BJ (cell line): ENCODE results near the gene GADL1. TPM values are rescaled to one million over a fixed set of nuclear protein-coding genes. Genes with fewer than 3 reads are reported as not detected.

Source experiments
- CTCF ChIA-PET: fragments of 350-600 bp; formaldehyde crosslinking; extraction: SDS; loops from one replicate; lab custom pipeline; 2021; ENCODE audit warnings: antibody characterized with exemption, inconsistent platforms; lab: Yijun Ruan, JAX
- POLR2A ChIA-PET: fragments of 300-600 bp; sonication (Branson Sonifier 250); formaldehyde crosslinking; extraction: SDS; loops from one replicate; lab custom pipeline; 2021; ENCODE audit warnings: antibody characterized with exemption; lab: Charles Lee
- DNase-seq: peaks from one replicate; pipeline ENCODE4 v3.0.0-alpha.2; 2011; ENCODE audit warnings: low read depth
- H3K27me3 ChIP-seq: 2 replicates; pipeline ENCODE4 v1.6.0; 2011; ENCODE audit warnings: low read length; ENCODE audit not compliant: control insufficient read depth, insufficient read depth
- H3K36me3 ChIP-seq: 2 replicates; pipeline ENCODE4 v1.5.1; 2011; ENCODE audit warnings: low read length; ENCODE audit not compliant: control insufficient read depth, insufficient read depth
- H3K4me3 ChIP-seq: 2 replicates; pipeline ENCODE4 v1.5.1; 2011; ENCODE audit warnings: low read depth, mild to moderate bottlenecking, control low read depth, low read length
- CTCF ChIP-seq: IDR thresholded peaks from 2 replicates; pipeline ENCODE4 v1.5.1; 2011; ENCODE audit warnings: low read depth, mild to moderate bottlenecking, control low read depth, inconsistent platforms, low read length, moderate library complexity; ENCODE audit not compliant: insufficient read depth
- polyA plus RNA-seq: library from polyadenylated mRNA; depleted of rRNA; stranded (reverse); fragments of >200 nt; gene quantifications from 2 replicates; pipeline ENCODE4 v1.2.3, GENCODE V29; 2011

The GADL1 gene
- polyA plus RNA-seq, 1 experiment = not detected

GRCh38 chr3:30711151-30711550, 183.3 kb downstream of the GADL1 start:
- no peaks in the 10 kb centered on the region for H3K36me3 ChIP-seq
- TF ChIP-seq CTCF = no peak
- no peaks in the 10 kb centered on the region for H3K27me3 ChIP-seq
- CTCF ChIA-PET = no interaction called here
- DNase-seq = no peak
- POLR2A ChIA-PET = no interaction called here
- no peak overlapping the region for H3K4me3 ChIP-seq

GRCh38 chr3:30710017-30710416, 184.4 kb downstream of the GADL1 start:
- POLR2A ChIA-PET = no interaction called here
- no peak for TF ChIP-seq CTCF
- Histone ChIP-seq H3K27me3 (no peaks in the 10 kb centered on the region), H3K4me3 (no peak overlapping the region), H3K36me3 (no peaks in the 10 kb centered on the region)
- no peak for DNase-seq
- CTCF ChIA-PET = no interaction called here

- H3K36me3 ChIP-seq = no peaks in the 10 kb centered on the region
- H3K27me3 ChIP-seq = no peaks in the 10 kb centered on the region
- ChIA-PET CTCF (no interaction called here), POLR2A (no interaction called here)
- H3K4me3 ChIP-seq = no peak overlapping the region
- DNase-seq = no peak
- TF ChIP-seq CTCF = no peak
Observed at GRCh38 chr3:30708472-30708871, 186.0 kb downstream of the GADL1 start.

- POLR2A ChIA-PET = no interaction called here
Observed at GRCh38 chr3:30707825-30708224, 186.6 kb downstream of the GADL1 start.

More at GRCh38 chr3:30707825-30708224, 186.6 kb downstream of the GADL1 start:
- H3K4me3 ChIP-seq = no peak overlapping the region
- no peaks in the 10 kb centered on the region for H3K27me3 ChIP-seq
- no peak for DNase-seq
- no peak for TF ChIP-seq CTCF
- CTCF ChIA-PET = no interaction called here
- no peaks in the 10 kb centered on the region for H3K36me3 ChIP-seq
